Measurements from ENCODE around the gene THOP1.

DNA sequence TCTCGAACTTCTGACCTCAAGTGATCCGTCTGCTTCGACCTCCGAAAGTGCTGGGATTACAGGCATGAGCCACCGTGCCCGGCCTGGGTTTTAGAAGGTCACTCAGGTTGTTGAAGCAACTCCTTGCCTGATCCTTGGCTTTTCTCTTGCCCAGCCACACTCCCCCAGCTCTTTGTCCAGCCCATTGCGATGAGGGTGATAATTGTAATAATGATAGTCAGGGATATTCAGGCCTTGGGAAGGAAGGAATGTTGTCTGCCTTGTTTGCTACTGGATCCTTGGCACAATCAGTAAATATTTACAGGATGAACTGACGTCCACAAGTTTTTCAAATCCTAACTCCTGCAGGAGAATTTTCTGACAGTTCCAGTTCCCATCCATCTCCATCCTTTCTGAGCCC is 1.8 kb downstream of the THOP1 start:
- no peak for TF ChIP-seq POLR2A (IDR thresholded peaks at IDR 0.05)
- TF ChIP-seq, protein P1, sequence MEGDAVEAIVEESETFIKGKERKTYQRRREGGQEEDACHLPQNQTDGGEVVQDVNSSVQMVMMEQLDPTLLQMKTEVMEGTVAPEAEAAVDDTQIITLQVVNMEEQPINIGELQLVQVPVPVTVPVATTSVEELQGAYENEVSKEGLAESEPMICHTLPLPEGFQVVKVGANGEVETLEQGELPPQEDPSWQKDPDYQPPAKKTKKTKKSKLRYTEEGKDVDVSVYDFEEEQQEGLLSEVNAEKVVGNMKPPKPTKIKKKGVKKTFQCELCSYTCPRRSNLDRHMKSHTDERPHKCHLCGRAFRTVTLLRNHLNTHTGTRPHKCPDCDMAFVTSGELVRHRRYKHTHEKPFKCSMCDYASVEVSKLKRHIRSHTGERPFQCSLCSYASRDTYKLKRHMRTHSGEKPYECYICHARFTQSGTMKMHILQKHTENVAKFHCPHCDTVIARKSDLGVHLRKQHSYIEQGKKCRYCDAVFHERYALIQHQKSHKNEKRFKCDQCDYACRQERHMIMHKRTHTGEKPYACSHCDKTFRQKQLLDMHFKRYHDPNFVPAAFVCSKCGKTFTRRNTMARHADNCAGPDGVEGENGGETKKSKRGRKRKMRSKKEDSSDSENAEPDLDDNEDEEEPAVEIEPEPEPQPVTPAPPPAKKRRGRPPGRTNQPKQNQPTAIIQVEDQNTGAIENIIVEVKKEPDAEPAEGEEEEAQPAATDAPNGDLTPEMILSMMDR (IDR thresholded peaks at IDR 0.05), result no peak

All from heart left ventricle (tissue), 13 donors.